ENCODE data around the gene AGER. TPM values are rescaled to one million over a fixed set of nuclear protein-coding genes. Genes with fewer than 3 reads are reported as not detected.
"Not testable (repeated sequence)": the region's sequence is repeated elsewhere in the genome, so short reads cannot be mapped to it uniquely, and the experiment has no call there.

AGER gene
- total RNA-seq, 1 donor from 2014 or later: 0.60 TPM

- no peak for DNase-seq (ENCODE audit: low read depth)
These were observed 14.8 kb upstream of the AGER start for GRCh38 chr6:32198866-32199265.

- DNase-seq (ENCODE audit: low read depth): no peak
These were observed 14.3 kb upstream of the AGER start for GRCh38 chr6:32198345-32198696.

- no peak for DNase-seq (ENCODE audit: low read depth)
These were observed 12.9 kb upstream of the AGER start for GRCh38 chr6:32196682-32197616.

- peak; percentile 51 for DNase-seq (ENCODE audit: low read depth)
These were observed 12.0 kb upstream of the AGER start for GRCh38 chr6:32195902-32196681.

DNA sequence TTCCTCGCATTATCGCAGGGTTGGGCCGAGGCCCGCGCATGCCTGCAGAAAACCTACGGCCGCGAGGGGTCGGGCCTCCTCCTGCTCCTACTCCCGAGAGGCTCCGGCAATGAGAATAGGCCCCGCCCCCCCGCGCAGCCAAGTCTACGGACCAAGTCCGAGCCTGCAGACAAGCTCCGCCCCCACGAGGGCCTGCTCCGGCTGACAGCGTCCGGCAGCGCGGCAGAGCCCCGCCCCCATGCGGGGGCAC, 11.5 kb upstream of the AGER start:
- peak; percentile 97 for DNase-seq (ENCODE audit: low read depth)

DNA sequence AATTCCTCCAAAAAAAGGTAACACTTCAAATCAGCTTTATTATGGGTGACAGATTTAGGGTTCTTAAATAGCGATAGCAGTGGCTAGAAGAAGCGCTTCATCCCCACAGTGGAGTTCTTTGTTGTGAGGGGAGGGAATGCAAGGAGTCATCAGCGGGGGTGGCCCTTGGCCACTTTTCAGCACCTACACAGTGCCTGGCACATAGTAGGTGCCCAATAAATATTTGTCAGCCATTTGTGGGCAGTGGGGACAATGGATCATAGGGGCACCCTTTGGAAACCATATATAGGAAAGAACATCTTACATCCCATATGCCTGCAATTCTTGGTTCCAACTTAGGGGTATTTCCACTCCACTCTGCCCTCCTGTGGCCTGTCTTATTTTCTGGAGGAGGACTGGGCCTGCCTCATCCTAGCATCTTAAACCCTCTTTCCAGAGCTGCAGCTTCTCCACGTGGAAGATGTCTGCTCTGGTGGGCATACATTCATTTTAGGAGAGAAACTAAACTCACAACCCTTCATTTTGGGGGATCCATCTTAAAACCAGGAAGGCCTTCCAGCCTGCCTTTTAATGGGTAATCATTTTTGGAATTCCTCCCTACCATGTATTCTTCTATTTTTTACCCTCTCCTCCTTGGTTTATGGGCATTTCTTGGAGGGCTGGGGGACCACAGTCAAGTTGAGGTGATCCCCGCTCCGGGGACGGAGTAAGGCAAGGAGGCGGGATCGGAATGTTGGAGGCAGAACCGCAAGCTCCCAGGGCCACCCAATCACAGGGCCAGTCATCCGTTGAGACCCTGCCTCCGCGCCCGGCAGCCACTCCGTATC, 11.0 kb upstream of the AGER start:
- peak; percentile 48 for DNase-seq (ENCODE audit: low read depth)

GRCh38 chr6:32194388-32194787, 10.3 kb upstream of the AGER start:
- DNase-seq (ENCODE audit: low read depth): no peak

- not testable (repeated sequence) for DNase-seq (ENCODE audit: low read depth)
These were observed 9.0 kb upstream of the AGER start for GRCh38 chr6:32193096-32193495.

- DNase-seq (ENCODE audit: low read depth): no peak
These were observed 8.6 kb upstream of the AGER start, which contains the start of gene GPSM3 for GRCh38 chr6:32192608-32193039. Gene GPSM3, minus strand, starts transcription at chr6:32192643. Its CDS starts 130 bp downstream, at chr6:32192513.

- no peak for DNase-seq (ENCODE audit: low read depth)
These were observed 7.9 kb upstream of the AGER start for GRCh38 chr6:32191696-32192607.

GRCh38 chr6:32190911-32191677, 7.0 kb upstream of the AGER start:
- DNase-seq (ENCODE audit: low read depth): no peak

GRCh38 chr6:32190054-32190851, 6.2 kb upstream of the AGER start, which contains the start of gene PBX2:
Gene PBX2, minus strand, starts transcription at chr6:32190202. Its CDS starts 287 bp downstream, at chr6:32189915.
- peak; percentile 81 for DNase-seq (ENCODE audit: low read depth)

DNA sequence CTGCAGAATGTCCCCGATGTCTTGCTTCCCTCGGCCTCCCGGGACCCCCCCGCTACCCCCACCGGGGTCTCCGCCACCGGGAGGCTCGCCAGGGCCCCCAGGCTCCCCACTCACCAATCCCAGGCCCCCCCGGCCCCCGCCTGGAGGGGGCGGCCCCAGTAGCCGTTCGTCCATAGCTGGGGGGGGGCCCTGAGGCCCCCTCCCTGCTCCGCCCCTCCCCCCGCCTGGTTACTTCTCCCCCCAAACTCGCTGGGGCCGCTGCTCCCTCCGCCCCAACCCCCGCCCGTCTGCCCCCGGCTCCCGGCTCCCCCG, 5.6 kb upstream of the AGER start:
- DNase-seq (ENCODE audit: low read depth): no peak

- DNase-seq (ENCODE audit: low read depth): no peak
These were observed 5.2 kb upstream of the AGER start for GRCh38 chr6:32189069-32189741.

DNA sequence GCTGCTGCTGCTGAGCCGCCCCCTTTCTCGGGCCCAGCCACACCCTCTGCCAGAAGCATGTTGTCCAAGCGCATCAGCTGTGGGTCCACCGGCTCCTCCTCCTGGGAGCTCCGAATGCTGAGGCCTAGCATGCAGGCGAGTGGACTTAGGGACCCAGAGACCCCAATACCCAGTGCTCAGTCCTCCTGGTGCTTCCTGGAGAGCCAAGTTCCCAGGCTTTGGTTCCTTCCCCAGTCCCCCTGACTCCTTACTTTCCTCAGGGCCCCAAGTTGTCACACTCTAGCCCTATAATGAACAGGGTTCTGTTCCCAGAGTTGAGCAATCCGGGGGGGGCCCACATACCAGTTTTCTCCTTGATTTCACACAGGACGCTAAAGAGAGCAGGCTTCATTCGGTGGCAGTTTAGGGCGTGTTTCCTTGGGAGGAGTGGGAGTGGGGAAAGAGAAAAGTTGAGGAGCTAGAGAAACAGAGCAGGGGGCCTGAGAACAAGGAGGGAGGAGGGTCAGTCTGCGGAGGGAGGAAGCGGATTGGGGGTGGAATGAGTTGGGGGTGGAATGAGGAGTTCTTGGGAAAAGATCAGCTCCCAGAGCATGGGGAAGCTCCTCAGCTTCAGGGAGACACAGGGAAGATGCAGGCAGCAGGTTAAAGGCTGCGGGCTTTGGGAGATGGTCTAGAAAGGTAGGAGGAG, 4.5 kb upstream of the AGER start:
- DNase-seq (ENCODE audit: low read depth): no peak

GRCh38 chr6:32187725-32188380, 3.8 kb upstream of the AGER start:
- not testable (repeated sequence) for DNase-seq (ENCODE audit: low read depth)

DNA sequence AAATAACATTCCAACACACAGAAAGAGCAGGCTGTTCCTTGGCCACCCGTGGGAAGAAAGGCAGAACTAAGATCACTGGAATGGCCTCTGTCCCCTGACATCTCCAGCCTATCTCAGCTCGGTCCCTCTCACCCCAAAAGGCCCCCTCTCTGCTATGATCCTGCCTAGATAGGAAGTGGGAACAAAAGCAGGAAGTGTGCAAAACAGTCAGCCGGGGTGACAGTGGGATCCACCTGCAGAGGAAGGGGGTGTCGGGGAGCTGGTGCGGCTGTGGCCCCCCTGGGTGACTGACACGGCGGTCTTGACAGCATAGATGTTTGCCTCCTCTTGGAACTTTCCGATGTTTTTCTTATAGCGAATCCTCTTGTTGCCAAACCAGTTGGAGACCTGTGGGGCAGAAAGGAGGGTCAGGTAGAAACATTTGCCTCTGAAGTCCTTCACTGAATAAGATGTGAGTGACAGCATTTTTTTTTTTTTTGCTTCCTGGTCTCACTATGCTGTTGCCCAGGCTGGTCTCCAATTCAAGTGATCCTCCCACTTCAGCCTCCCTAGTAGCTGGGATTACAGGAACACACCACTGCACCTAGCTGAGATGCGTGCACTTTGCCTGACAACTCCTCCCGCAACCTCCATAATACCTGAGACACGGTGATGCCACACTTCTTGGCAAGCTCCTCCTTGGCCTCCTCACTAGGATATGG, 3.1 kb upstream of the AGER start:
- DNase-seq (ENCODE audit: low read depth): no peak

All from renal cortical epithelial cell (primary cell).